CD8-positive, alpha-beta memory T cell (primary cell): ENCODE measurements around the gene PRSS33. TPM values are rescaled to one million over a fixed set of nuclear protein-coding genes. Genes with fewer than 3 reads are reported as not detected.

Source experiments
- CTCF ChIA-PET: fragments of 350-600 bp; sonication (Branson Sonifier 250); formaldehyde crosslinking; loops from one replicate; lab custom pipeline; 2021; ENCODE audit warnings: antibody characterized with exemption; lab: Charles Lee
- POLR2A ChIA-PET: fragments of 350-600 bp; sonication (Branson Sonifier 250); formaldehyde crosslinking; loops from one replicate; lab custom pipeline; 2021; ENCODE audit warnings: antibody characterized with exemption; lab: Charles Lee
- DNase-seq, 5 donors: peaks; one replicate each; pipeline versions ENCODE4 v3.0.0 to v3.0.0-alpha.2; 2020 to 2022; ENCODE audit warnings: mixed read lengths in 1 of 5
- H3K27ac ChIP-seq: one replicate; pipeline ENCODE4 v1.7.0; 2013; ENCODE audit warnings: low read depth, mild to moderate bottlenecking, low read length, moderate library complexity
- H3K27me3 ChIP-seq: 2 replicates; pipeline ENCODE4 v1.7.0; 2013; ENCODE audit warnings: low read length, mild to moderate bottlenecking; ENCODE audit not compliant: insufficient read depth, poor library complexity, severe bottlenecking
- H3K36me3 ChIP-seq: 2 replicates; pipeline ENCODE4 v1.7.0; 2013; ENCODE audit warnings: mild to moderate bottlenecking, low read length, moderate library complexity; ENCODE audit not compliant: insufficient read depth
- H3K4me1 ChIP-seq: 2 replicates; pipeline ENCODE4 v1.7.0; 2013; ENCODE audit warnings: mild to moderate bottlenecking, low read length, moderate library complexity; ENCODE audit not compliant: insufficient read depth
- H3K4me3 ChIP-seq: 2 replicates; pipeline ENCODE4 v1.7.0; 2013; ENCODE audit warnings: mild to moderate bottlenecking, low read length
- H3K9me3 ChIP-seq: 2 replicates; pipeline ENCODE4 v1.7.0; 2013; ENCODE audit warnings: mild to moderate bottlenecking, low read length
- H3K27ac Mint-ChIP-seq, 8 donors: one replicate each; pipeline ENCODE4 v1.8.0; 2020 to 2021; ENCODE audit warnings: mixed read lengths in 8 of 8, mild to moderate bottlenecking in 6 of 8, inconsistent platforms in 3 of 8, moderate library complexity in 3 of 8
- H3K27me3 Mint-ChIP-seq, 2 donors: one replicate each; pipeline ENCODE4 v1.8.0; 2020 to 2021; ENCODE audit warnings: mixed read lengths in 2 of 2, mild to moderate bottlenecking in 1 of 2, moderate library complexity in 1 of 2
- H3K36me3 Mint-ChIP-seq, 3 donors: one replicate each; pipeline ENCODE4 v1.8.0; 2020 to 2021; ENCODE audit warnings: mixed read lengths in 3 of 3, inconsistent platforms in 1 of 3, mild to moderate bottlenecking in 1 of 3
- H3K4me1 Mint-ChIP-seq, 3 donors: one replicate each; pipeline ENCODE4 v1.8.0; 2020 to 2021; ENCODE audit warnings: mixed read lengths in 3 of 3, inconsistent platforms in 1 of 3, mild to moderate bottlenecking in 1 of 3
- H3K4me3 Mint-ChIP-seq, 7 donors: one replicate each; pipeline ENCODE4 v1.8.0; 2020 to 2021; ENCODE audit warnings: mixed read lengths in 7 of 7, mild to moderate bottlenecking in 6 of 7, moderate library complexity in 4 of 7, inconsistent platforms in 2 of 7
- H3K9me3 Mint-ChIP-seq, 5 donors: one replicate each; pipeline ENCODE4 v1.8.0; 2020 to 2022; ENCODE audit warnings: mixed read lengths in 5 of 5, mild to moderate bottlenecking in 3 of 5, moderate library complexity in 2 of 5, inconsistent platforms in 1 of 5
- polyA plus RNA-seq: library from polyadenylated mRNA; unstranded; fragments of 300-500 nt; fragmentation: Illumina TruSeq; gene quantifications from one replicate; pipeline ENCODE4 v1.2.3, GENCODE V29; 2021
- total RNA-seq, 2 experiments: library from RNA; stranded (reverse); gene quantifications; one replicate each; pipeline ENCODE4 v1.2.3, GENCODE V29; 2021

Gene PRSS33
- total and polyA plus RNA-seq, 3 experiments from 2014 or later, result 0.15 to 0.22 TPM; not detected in 1

GRCh38 chr16:2749936-2750335 is 37.4 kb downstream of the PRSS33 start:
- peaks cover 0 to 22% (median 5%) of the 10 kb centered on the region in 3 donors for H3K36me3 Mint-ChIP-seq
- POLR2A ChIA-PET, result interaction anchor here (6.8 kb wide), 1 partner anchor 27 kb away, joined by 55 read pairs; the partner anchor contains the start of gene ELOB
- no peak for DNase-seq

GRCh38 chr16:2749476-2749875 is 37.9 kb downstream of the PRSS33 start:
- Mint-ChIP-seq H3K27me3 (peaks cover 0 to 12% of the 10 kb centered on the region in 2 donors), H3K36me3 (peaks cover 0 to 18% (median 4%) of the 10 kb centered on the region in 3 donors), H3K4me3 (peak overlapping the region in 1 of 7 donors; percentile 39), H3K4me1 (peaks cover 25 to 36% (median 31%) of the 10 kb centered on the region in 3 donors), H3K27ac (peak overlapping the region in 4 of 8 donors; percentile 19 to 99 (median 37)), H3K9me3 (peaks cover 0 to 3% (median 0%) of the 10 kb centered on the region in 5 donors)
- no peaks in the 10 kb centered on the region for H3K27me3 ChIP-seq
- H3K4me3 ChIP-seq, result no peak overlapping the region
- ChIA-PET CTCF (no interaction called here), POLR2A (interaction anchor here (6.8 kb wide), 1 partner anchor 28 kb away, joined by 55 read pairs; the partner anchor contains the start of gene ELOB)
- H3K27ac ChIP-seq, result no peak overlapping the region
- no peaks in the 10 kb centered on the region for H3K36me3 ChIP-seq
- no peak for DNase-seq
- H3K4me1 ChIP-seq, result peaks cover 23% of the 10 kb centered on the region
- H3K9me3 ChIP-seq, result no peaks in the 10 kb centered on the region

More at GRCh38 chr16:2749936-2750335, 37.4 kb downstream of the PRSS33 start:
- H3K9me3 ChIP-seq, result no peaks in the 10 kb centered on the region
- Mint-ChIP-seq H3K27ac (peak overlapping the region in 3 of 8 donors; percentile 19 to 99 (median 56)), H3K4me3 (peak overlapping the region in 1 of 7 donors; percentile 15), H3K9me3 (peaks cover 0 to 3% (median 0%) of the 10 kb centered on the region in 5 donors), H3K27me3 (peaks cover 0 to 12% of the 10 kb centered on the region in 2 donors), H3K4me1 (peaks cover 29 to 41% (median 36%) of the 10 kb centered on the region in 3 donors)
- CTCF ChIA-PET, result interaction anchor here (1.0 to 2.0 kb wide), 2 partner anchors 10 to 28 kb away, joined by 4 to 5 read pairs; no protein-coding TSS in a partner anchor
- no peak overlapping the region for H3K27ac ChIP-seq
- no peak overlapping the region for H3K4me3 ChIP-seq
- H3K27me3 ChIP-seq, result no peaks in the 10 kb centered on the region
- peaks cover 27% of the 10 kb centered on the region for H3K4me1 ChIP-seq
- no peaks in the 10 kb centered on the region for H3K36me3 ChIP-seq

DNA sequence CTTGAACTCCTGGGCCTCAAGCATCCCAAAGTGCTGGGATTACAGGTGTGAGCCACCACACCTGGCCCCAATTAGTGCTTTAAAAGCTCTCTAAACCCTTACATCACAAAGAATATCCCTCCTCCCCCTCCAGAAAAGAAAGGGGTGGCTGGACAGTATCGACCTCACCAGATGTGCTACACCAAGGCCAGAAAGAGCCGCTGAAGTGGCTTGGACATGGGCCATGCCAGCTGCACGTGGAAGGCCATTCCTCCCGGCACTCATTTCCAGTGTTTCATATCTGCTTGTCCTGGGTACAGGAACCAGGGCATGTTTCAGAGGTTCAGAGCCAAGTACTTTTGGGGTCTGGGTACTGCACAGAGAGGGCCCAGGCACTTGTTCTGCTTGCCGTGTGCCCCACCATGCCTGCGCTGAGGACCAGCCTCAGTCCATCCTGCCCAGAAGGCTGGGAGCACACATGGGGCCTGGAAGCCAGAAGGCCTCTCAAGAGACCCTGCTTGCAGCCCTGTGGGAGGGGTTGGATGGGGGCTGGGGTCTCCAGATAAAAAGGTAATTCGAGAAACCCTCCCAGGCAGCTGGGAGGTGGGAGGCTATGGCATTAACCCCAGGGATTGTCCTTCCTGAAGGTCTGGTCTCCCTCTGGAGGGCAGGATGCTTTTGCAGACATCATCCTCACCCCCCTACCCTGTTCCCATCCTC is 38.5 kb downstream of the PRSS33 start:
- H3K27me3 ChIP-seq, result no peaks in the 10 kb centered on the region
- H3K36me3 ChIP-seq, result no peaks in the 10 kb centered on the region
- no peak overlapping the region for H3K27ac ChIP-seq
- no peak overlapping the region for H3K4me3 ChIP-seq
- peaks cover 17% of the 10 kb centered on the region for H3K4me1 ChIP-seq
- DNase-seq, result no peak
- peaks cover 19 to 30% (median 26%) of the 10 kb centered on the region in 3 donors for H3K4me1 Mint-ChIP-seq
- peaks cover 0 to 10% of the 10 kb centered on the region in 2 donors for H3K27me3 Mint-ChIP-seq
- peak overlapping the region in 1 of 7 donors; percentile 30 for H3K4me3 Mint-ChIP-seq
- H3K27ac Mint-ChIP-seq, result peak overlapping the region in 1 of 8 donors; percentile 99
- peaks cover 0 to 3% (median 0%) of the 10 kb centered on the region in 5 donors for H3K9me3 Mint-ChIP-seq
- CTCF ChIA-PET, result no interaction called here
- H3K36me3 Mint-ChIP-seq, result peaks cover 0 to 12% (median 2%) of the 10 kb centered on the region in 3 donors
- H3K9me3 ChIP-seq, result no peaks in the 10 kb centered on the region
- POLR2A ChIA-PET, result interaction anchor here (0.5 to 6.8 kb wide), 2 partner anchors 28 to 48 kb away, joined by 7 to 55 read pairs; partner anchors contain the start of gene ELOB

- DNase-seq, result no peak
- no peaks in the 10 kb centered on the region for H3K4me1 ChIP-seq
- no peaks in the 10 kb centered on the region for H3K9me3 Mint-ChIP-seq
- no peaks in the 10 kb centered on the region for H3K36me3 ChIP-seq
- no peak overlapping the region for H3K4me3 ChIP-seq
- CTCF ChIA-PET, result no interaction called here
- H3K4me3 Mint-ChIP-seq, result no peak overlapping the region
- no peak overlapping the region for H3K27ac Mint-ChIP-seq
- no peaks in the 10 kb centered on the region for H3K9me3 ChIP-seq
- H3K36me3 Mint-ChIP-seq, result no peaks in the 10 kb centered on the region
- POLR2A ChIA-PET, result interaction anchor here (0.6 kb wide), 1 partner anchor 60 kb away, joined by 3 read pairs; no protein-coding TSS in a partner anchor
- peaks cover 0 to 3% of the 10 kb centered on the region in 2 donors for H3K27me3 Mint-ChIP-seq
- no peaks in the 10 kb centered on the region for H3K27me3 ChIP-seq
- peaks cover 5 to 9% (median 6%) of the 10 kb centered on the region in 3 donors for H3K4me1 Mint-ChIP-seq
- H3K27ac ChIP-seq, result no peak overlapping the region
These were observed 41.4 kb downstream of the PRSS33 start for GRCh38 chr16:2745961-2746360.

- no peaks in the 10 kb centered on the region for H3K36me3 ChIP-seq
- no peaks in the 10 kb centered on the region for H3K9me3 ChIP-seq
- no peaks in the 10 kb centered on the region for H3K27me3 ChIP-seq
- H3K4me1 ChIP-seq, result no peaks in the 10 kb centered on the region
- CTCF ChIA-PET, result no interaction called here
- no peak for DNase-seq
- POLR2A ChIA-PET, result interaction anchor here (0.6 kb wide), 1 partner anchor 9 kb away, joined by 3 read pairs; no protein-coding TSS in a partner anchor
- Mint-ChIP-seq H3K36me3 (no peaks in the 10 kb centered on the region), H3K27ac (peak overlapping the region in 1 of 8 donors; percentile 75), H3K27me3 (peaks cover 0 to 7% of the 10 kb centered on the region in 2 donors), H3K4me1 (peaks cover 0 to 4% (median under 1%) of the 10 kb centered on the region in 3 donors), H3K9me3 (no peaks in the 10 kb centered on the region), H3K4me3 (no peak overlapping the region)
- H3K4me3 ChIP-seq, result no peak overlapping the region
- H3K27ac ChIP-seq, result no peak overlapping the region
These were observed 42.1 kb downstream of the PRSS33 start for GRCh38 chr16:2745116-2745890.

DNA sequence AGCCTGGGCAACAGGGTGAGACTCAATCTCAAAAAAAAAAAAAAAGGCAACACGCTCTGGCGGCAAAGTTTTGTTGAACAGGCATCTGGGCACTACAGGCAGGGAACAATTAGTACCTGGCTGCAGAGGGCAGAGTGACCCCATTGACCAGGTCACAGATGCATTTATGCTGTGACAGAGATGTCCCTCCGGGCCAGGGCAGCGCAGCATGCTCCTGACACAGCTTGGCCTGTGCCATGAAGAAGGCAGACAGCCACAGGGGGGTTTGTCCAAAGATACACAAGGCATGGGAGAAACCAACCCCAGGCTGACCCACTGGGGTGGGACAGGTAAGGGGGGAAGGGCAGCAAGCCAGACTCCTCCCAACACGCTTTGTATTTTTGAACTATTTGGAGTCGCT is 42.6 kb downstream of the PRSS33 start:
- no peaks in the 10 kb centered on the region for H3K27me3 ChIP-seq
- no peaks in the 10 kb centered on the region for H3K36me3 ChIP-seq
- ChIA-PET POLR2A (interaction anchor here (0.6 kb wide), 1 partner anchor 10 kb away, joined by 3 read pairs; no protein-coding TSS in a partner anchor), CTCF (no interaction called here)
- H3K27ac ChIP-seq, result no peak overlapping the region
- DNase-seq, result no peak
- no peaks in the 10 kb centered on the region for H3K4me1 ChIP-seq
- H3K9me3 ChIP-seq, result no peaks in the 10 kb centered on the region
- Mint-ChIP-seq H3K36me3 (no peaks in the 10 kb centered on the region), H3K27ac (no peak overlapping the region), H3K4me3 (no peak overlapping the region), H3K4me1 (no peaks in the 10 kb centered on the region), H3K27me3 (peaks cover 0 to 6% of the 10 kb centered on the region in 2 donors), H3K9me3 (no peaks in the 10 kb centered on the region)
- H3K4me3 ChIP-seq, result no peak overlapping the region

DNA sequence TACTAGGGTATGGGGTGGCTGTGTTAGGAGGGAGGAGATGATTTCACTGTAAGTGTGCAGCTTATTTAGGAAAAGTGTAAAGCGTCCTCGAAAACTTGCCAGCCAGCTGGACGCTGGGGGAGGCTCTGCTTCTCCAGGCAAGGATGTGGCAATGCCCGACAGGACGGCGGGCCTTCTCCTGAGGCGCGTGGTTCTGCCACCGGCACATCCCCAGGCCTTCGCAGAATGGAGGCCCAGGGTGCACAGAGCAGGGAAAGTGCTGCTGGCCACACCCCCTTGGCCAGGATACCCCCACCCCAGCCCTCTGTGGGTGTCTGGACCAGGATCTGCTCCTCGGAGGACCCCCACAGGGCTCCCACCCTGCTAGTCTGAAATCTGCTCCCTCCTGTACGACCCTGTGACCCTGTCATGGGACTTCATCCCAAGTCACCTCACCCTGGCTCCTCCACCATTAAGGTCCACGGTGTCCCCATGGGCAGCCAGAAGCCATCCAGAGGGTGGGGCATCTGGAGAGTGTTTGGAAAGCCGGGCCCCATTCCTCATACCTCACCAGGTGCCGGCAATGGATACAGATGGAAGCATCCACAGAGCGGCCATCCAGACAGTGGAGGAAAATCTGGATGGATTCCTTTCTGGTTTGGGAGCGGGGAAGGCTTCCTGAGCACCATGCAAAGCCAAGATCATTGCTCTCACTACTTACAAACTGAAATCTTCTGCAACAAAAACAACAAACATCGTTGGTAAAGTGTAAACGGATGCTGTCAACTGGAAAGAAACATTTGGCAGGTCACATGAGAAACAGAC is 44.2 kb downstream of the PRSS33 start:
- H3K4me1 Mint-ChIP-seq, result no peaks in the 10 kb centered on the region
- no peaks in the 10 kb centered on the region for H3K9me3 Mint-ChIP-seq
- CTCF ChIA-PET, result no interaction called here
- no peak overlapping the region for H3K4me3 Mint-ChIP-seq
- Histone ChIP-seq H3K4me1 (no peaks in the 10 kb centered on the region), H3K27ac (no peak overlapping the region), H3K4me3 (no peak overlapping the region), H3K27me3 (no peaks in the 10 kb centered on the region), H3K9me3 (no peaks in the 10 kb centered on the region), H3K36me3 (no peaks in the 10 kb centered on the region)
- no peak for DNase-seq
- POLR2A ChIA-PET, result no interaction called here
- peaks cover 0 to 6% of the 10 kb centered on the region in 2 donors for H3K27me3 Mint-ChIP-seq
- no peaks in the 10 kb centered on the region for H3K36me3 Mint-ChIP-seq
- peak overlapping the region in 1 of 8 donors; percentile 11 for H3K27ac Mint-ChIP-seq
